HepG2 (cell line): ENCODE measurements around the gene MIPEP. TPM values are rescaled to one million over a fixed set of nuclear protein-coding genes. Genes with fewer than 3 reads are reported as not detected.

Source experiments
- ATAC-seq: fragments of 200-7000 bp; cut with Tn5 transposase; 3 replicates; pipeline ENCODE4 v1.9.1; 2020; ENCODE audit warnings: mild to moderate bottlenecking, moderate library complexity
- BruUV-seq: library from RNA; stranded (reverse); fragments of 400-500 nt; replicated peaks from 2 replicates; lab custom pipeline; 2021; lab: Mats Ljungman, UMichigan
- CTCF ChIA-PET: fragments of 300-600 bp; formaldehyde crosslinking; extraction: SDS; loops from one replicate; lab custom pipeline; 2021; ENCODE audit warnings: low total read pairs, inconsistent platforms, low intra/inter-chr PET ratio; lab: Yijun Ruan, JAX
- POLR2A ChIA-PET: fragments of 350-600 bp; sonication (Branson Sonifier 250); formaldehyde crosslinking; loops from one replicate; lab custom pipeline; 2020; ENCODE audit warnings: antibody characterized with exemption, inconsistent platforms; lab: Yijun Ruan, JAX
- DNase-seq: peaks from one replicate; pipeline ENCODE4 v3.0.0-alpha.2; 2015; ENCODE audit warnings: low spot score
- FAIRE-seq: peaks from 3 replicates; lab custom pipeline; 2011; peaks lifted over from hg19 to GRCh38; lab: Jason Lieb, UNC
- H2AFZ ChIP-seq: one replicate; pipeline ENCODE4 v1.6.1; 2011; ENCODE audit warnings: low read length, inconsistent platforms
- H3K27ac ChIP-seq: fragments of 300-600 bp; 3 replicates; pipeline ENCODE4 v1.8.0; 2011; ENCODE audit warnings: mixed run types, mild to moderate bottlenecking, mixed read lengths, low read length, inconsistent platforms; ENCODE audit not compliant: insufficient read depth; ENCODE audit errors: extremely low read length
- H3K27me3 ChIP-seq, 2 experiments: fragments of 200-600 bp in 1 of 2; 2 replicates in 1 of 2; 3 replicates in 1 of 2; pipeline versions ENCODE4 v1.6.0 to v1.8.0; 2011; ENCODE audit warnings: low read length in 2 of 2, mild to moderate bottlenecking in 2 of 2, moderate library complexity in 2 of 2, inconsistent platforms in 1 of 2; ENCODE audit not compliant: insufficient read depth in 2 of 2, control insufficient read depth in 1 of 2
- H3K36me3 ChIP-seq, 2 experiments: fragments of 200-600 bp in 1 of 2; replicated peaks in 1 of 2; 2 replicates in 1 of 2; 3 replicates in 1 of 2; pipeline versions ENCODE4 v1.5.1 to v1.8.0; 2011; ENCODE audit warnings: low read length in 2 of 2, inconsistent platforms in 1 of 2; ENCODE audit not compliant: insufficient read depth in 2 of 2, control insufficient read depth in 1 of 2
- H3K4me1 ChIP-seq: 2 replicates; pipeline ENCODE4 v1.5.1; 2012; ENCODE audit warnings: low read length, inconsistent platforms; ENCODE audit not compliant: insufficient read depth
- H3K4me2 ChIP-seq: 2 replicates; pipeline ENCODE4 v1.6.0; 2011; ENCODE audit warnings: low read depth, low read length, inconsistent platforms
- H3K4me3 ChIP-seq, 3 experiments: fragments of 200-600 bp in 1 of 3; sonication (generic), shearing (Covaris generic) in 1 of 3; replicated peaks in 1 of 3; 2 replicates each; pipeline ENCODE4 v1.5.1; 2011 to 2016; ENCODE audit warnings: low read length in 3 of 3, inconsistent platforms in 2 of 3, low read depth in 2 of 3, mild to moderate bottlenecking in 2 of 3, control low read depth in 1 of 3, mixed read lengths in 1 of 3; ENCODE audit not compliant: insufficient read depth in 1 of 3
- H3K79me2 ChIP-seq: one replicate; pipeline ENCODE4 v1.6.1; 2011; ENCODE audit warnings: low read length, inconsistent platforms; ENCODE audit not compliant: insufficient read depth
- H3K9ac ChIP-seq: 2 replicates; pipeline ENCODE4 v1.6.0; 2011; ENCODE audit warnings: mild to moderate bottlenecking, low read depth, low read length, inconsistent platforms; ENCODE audit not compliant: insufficient read depth
- H3K9me3 ChIP-seq: 2 replicates; pipeline ENCODE4 v1.5.1; 2012; ENCODE audit warnings: mild to moderate bottlenecking, low read length
- H4K20me1 ChIP-seq: 2 replicates; pipeline ENCODE4 v1.6.0; 2011; ENCODE audit warnings: inconsistent platforms, mild to moderate bottlenecking, low read length, moderate library complexity; ENCODE audit not compliant: insufficient read depth
- CCAR2 ChIP-seq: fragments of 200-400 bp; formaldehyde crosslinking; optimal IDR thresholded peaks from 2 replicates; pipeline ENCODE3; 2018; ENCODE audit warnings: low read depth, mild to moderate bottlenecking, low read length, moderate library complexity
- CREM ChIP-seq, 2 experiments: sonication (generic) in 1 of 2; formaldehyde crosslinking in 1 of 2; IDR thresholded peaks; 2 replicates each; pipeline versions ENCODE4 v1.4.0 to v1.6.1; 2016 to 2020; ENCODE audit warnings: antibody characterized with exemption in 1 of 2, mild to moderate bottlenecking in 1 of 2, missing genetic modification reagents in 1 of 2
- HHEX ChIP-seq: IDR thresholded peaks from 2 replicates; pipeline ENCODE4 v1.6.1; 2016; ENCODE audit warnings: control low read depth
- MATR3 ChIP-seq: sonication (generic); formaldehyde crosslinking; IDR thresholded peaks from 2 replicates; pipeline ENCODE4 v1.4.0; 2020; ENCODE audit warnings: missing genetic modification reagents
- MIXL1 ChIP-seq: IDR thresholded peaks from 2 replicates; pipeline ENCODE4 v1.6.1; 2016
- TAF1 ChIP-seq: sonication (generic); formaldehyde crosslinking; IDR thresholded peaks from 2 replicates; pipeline ENCODE4 v1.4.0; 2020; ENCODE audit warnings: missing genetic modification reagents
- TOPORS ChIP-seq: sonication (generic); formaldehyde crosslinking; IDR thresholded peaks from 2 replicates; pipeline ENCODE4 v1.8.0; 2023; ENCODE audit warnings: mild to moderate bottlenecking, missing genetic modification reagents
- TRIM24 ChIP-seq: sonication (generic); formaldehyde crosslinking; IDR thresholded peaks from 2 replicates; pipeline ENCODE4 v1.8.0; 2022; ENCODE audit warnings: mild to moderate bottlenecking, missing genetic modification reagents
- ZFP37 ChIP-seq: sonication (generic); formaldehyde crosslinking; IDR thresholded peaks from 2 replicates; pipeline ENCODE4 v1.4.0; 2020; ENCODE audit warnings: missing genetic modification reagents, borderline replicate concordance
- ZHX1 ChIP-seq: sonication (generic); formaldehyde crosslinking; IDR thresholded peaks from 2 replicates; pipeline ENCODE4 v1.8.1; 2022; ENCODE audit warnings: low read depth, mild to moderate bottlenecking, missing genetic modification reagents
- ZNF75D ChIP-seq: sonication (generic); formaldehyde crosslinking; IDR thresholded peaks from 2 replicates; pipeline ENCODE4 v1.8.1; 2023; ENCODE audit warnings: missing genetic modification reagents, mild to moderate bottlenecking, borderline replicate concordance
- ZSCAN12 ChIP-seq: sonication (generic); formaldehyde crosslinking; IDR thresholded peaks from 2 replicates; pipeline ENCODE4 v1.9.0; 2021; ENCODE audit warnings: mild to moderate bottlenecking, missing genetic modification reagents
- WGBS: methylation state at CpG from one replicate; pipeline ENCODE4 v1.1.6; 2017; ENCODE audit warnings: low lambda C conversion rate; 5-methylcytosine and 5-hydroxymethylcytosine counted together
- in situ Hi-C: cut with HindIII; loops from 2 replicates; pipeline ENCODE4 v1.10.0; 2017; ENCODE audit warnings: low pct_unique_long_range_greater_than_20kb; ENCODE audit not compliant: extremely low pct_ligation_motif_present
- intact Hi-C: fragments of 100-400 bp; cut with micrococcal nuclease; formaldehyde crosslinking; loops from one replicate; pipeline ENCODE4 v1.10.0; 2022; ENCODE audit not compliant: unreplicated experiment
- polyA plus RNA-seq, 8 experiments: library from polyadenylated mRNA; depleted of rRNA in 3 of 8; stranded (reverse) in 7 of 8; unstranded in 1 of 8; fragments of >200 nt; fragmentation: Illumina TruSeq in 4 of 8; extraction: Trizol in 4 of 8; gene quantifications; 2 replicates each; pipeline versions ENCODE4 v1.2.1 to v1.2.3, GENCODE V29; 2011 to 2016; ENCODE audit warnings: low read depth in 4 of 8, missing spikeins in 1 of 8, mixed read lengths in 1 of 8; ENCODE audit not compliant: insufficient read depth in 1 of 8
- total RNA-seq, 5 experiments: library from RNA; depleted of rRNA; stranded (reverse); fragments of >200 nt; fragmentation: Illumina TruSeq; extraction: Trizol; gene quantifications; 2 replicates each; pipeline ENCODE4 v1.2.3, GENCODE V29; 2016; ENCODE audit warnings: low read depth in 1 of 5
- TF ChIP-seq, protein P1 (sequence below): sonication (generic); formaldehyde crosslinking; IDR thresholded peaks from 2 replicates; pipeline ENCODE4 v1.4.0; 2020; ENCODE audit warnings: missing genetic modification reagents
- TF ChIP-seq, protein P2 (sequence below): sonication (generic); formaldehyde crosslinking; IDR thresholded peaks from 2 replicates; pipeline ENCODE4 v1.4.0; 2020; ENCODE audit warnings: missing genetic modification reagents, low read depth, mild to moderate bottlenecking, borderline replicate concordance

The MIPEP gene
- total and polyA plus RNA-seq, 2 of the 13 experiments (the other 11 are each of a cell fraction or from before 2014, with no cell fraction given): 9.3 to 24.1 TPM

GRCh38 chr13:23695711-23696464, 193.3 kb downstream of the MIPEP start:
- no TSS peak for BruUV-seq
- no peaks in the 10 kb centered on the region for H3K4me1 ChIP-seq
- H3K4me3 ChIP-seq: no peak overlapping the region
- no peak overlapping the region for H3K27ac ChIP-seq
- no peak overlapping the region for H3K4me2 ChIP-seq
- 82% methylated on average over 40 of the region's 46 CpGs for WGBS
- FAIRE-seq (no peak), ATAC-seq (no peak), DNase-seq (no peak)
- intact Hi-C loops: no loop called here
- in situ Hi-C loops: no loop called here
- 0 out of 5 replicates have a peak, but pooled peaks cover 0 to 1% of the 10 kb centered on the region in 2 experiments for H3K27me3 ChIP-seq
- H3K9me3 ChIP-seq: no peaks in the 10 kb centered on the region
- CTCF ChIA-PET: no interaction called here
- TF ChIP-seq TAF1 (no peak), ZNF75D (no peak), ZFP37 (CRISPR knock-in tag) (no peak), MIXL1 (no peak), CCAR2 (no peak), ZHX1 (CRISPR knock-in tag) (no peak), CREM (IDR thresholded peaks at IDR 0.05) (no peak), CREM (CRISPR knock-in tag; IDR thresholded peaks at IDR 0.05) (no peak), MATR3 (no peak), TOPORS (CRISPR knock-in tag) (no peak), HHEX (CRISPR knock-in tag) (no peak), ZSCAN12 (CRISPR knock-in tag) (no peak), TRIM24 (CRISPR knock-in tag) (no peak)
- TF ChIP-seq, protein P1, sequence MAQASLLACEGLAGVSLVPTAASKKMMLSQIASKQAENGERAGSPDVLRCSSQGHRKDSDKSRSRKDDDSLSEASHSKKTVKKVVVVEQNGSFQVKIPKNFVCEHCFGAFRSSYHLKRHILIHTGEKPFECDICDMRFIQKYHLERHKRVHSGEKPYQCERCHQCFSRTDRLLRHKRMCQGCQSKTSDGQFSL (CRISPR knock-in tag): no peak
- TF ChIP-seq, protein P2, sequence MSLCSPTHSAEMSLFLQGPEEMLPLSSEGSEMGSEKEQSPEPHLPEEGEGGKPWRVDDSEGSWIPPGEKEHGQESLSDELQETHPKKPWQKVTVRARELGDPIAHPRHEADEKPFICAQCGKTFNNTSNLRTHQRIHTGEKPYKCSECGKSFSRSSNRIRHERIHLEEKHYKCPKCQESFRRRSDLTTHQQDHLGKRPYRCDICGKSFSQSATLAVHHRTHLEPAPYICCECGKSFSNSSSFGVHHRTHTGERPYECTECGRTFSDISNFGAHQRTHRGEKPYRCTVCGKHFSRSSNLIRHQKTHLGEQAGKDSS: no peak
- H2AFZ ChIP-seq: no peak overlapping the region
- H3K36me3 ChIP-seq: no peaks in the 10 kb centered on the region
- POLR2A ChIA-PET: no interaction called here
- H3K9ac ChIP-seq: no peak overlapping the region
- no peaks in the 10 kb centered on the region for H4K20me1 ChIP-seq
- H3K79me2 ChIP-seq: no peaks in the 10 kb centered on the region
